Subcutaneous preadipocyte (primary cell): ENCODE data around the gene TET3. TPM values are rescaled to one million over a fixed set of nuclear protein-coding genes. Genes with fewer than 3 reads are reported as not detected.

Source experiments
- small RNA-seq: library from RNA; depleted of rRNA; stranded (forward); fragments of <200 nt; gene quantifications from one replicate; pipeline ENCODE3, GENCODE V24; 2012
- total RNA-seq: library from RNA; depleted of rRNA; stranded (reverse); fragments of >200 nt; gene quantifications from 2 replicates; pipeline ENCODE4 v1.2.3, GENCODE V29; 2012

The TET3 gene
- 2.6 and 2.9 TPM in 2 replicates for total RNA-seq

GRCh38 chr2:73984203-73984921 is at the start of gene TET3:
Gene TET3, plus strand, starts transcription at chr2:73984910. Its CDS starts 1,494 bp downstream, at chr2:73986404.

Small RNAs within 50 kb of the gene (small RNA-seq; reads per million reads assigned to genes)
- gene AC110801.1 (not detected), gene RNA5SP97 (not detected)

Other genes with a start within 250 kb of the TET3 start
- 31.2 and 31.5 TPM in 2 replicates for gene TPRKB, start 247.6 kb upstream of the TET3 start, total RNA-seq
- gene DUSP11, start 204.8 kb upstream of the TET3 start, total RNA-seq: 23.5 and 23.9 TPM in 2 replicates
- not detected in 2 replicates for gene C2orf78, start 200.7 kb upstream of the TET3 start, total RNA-seq
- gene STAMBP, start 155.9 kb upstream of the TET3 start, total RNA-seq: 13.6 and 23.3 TPM in 2 replicates
- 0.73 TPM in 1 of 2 replicates, not detected in the other for gene ACTG2, start 91.9 kb upstream of the TET3 start, total RNA-seq
- 41.2 and 54.7 TPM in 2 replicates for gene DGUOK, start 58.0 kb upstream of the TET3 start, total RNA-seq
- gene BOLA3, start 163.0 kb downstream of the TET3 start, total RNA-seq: 41.1 and 55.1 TPM in 2 replicates
- 77.2 and 88.6 TPM in 2 replicates for gene MOB1A, start 194.0 kb downstream of the TET3 start, total RNA-seq
- 75.7 and 86.0 TPM in 2 replicates for gene MTHFD2, start 213.7 kb downstream of the TET3 start, total RNA-seq